ENCODE measurements around the gene SIPA1L3.

DNA sequence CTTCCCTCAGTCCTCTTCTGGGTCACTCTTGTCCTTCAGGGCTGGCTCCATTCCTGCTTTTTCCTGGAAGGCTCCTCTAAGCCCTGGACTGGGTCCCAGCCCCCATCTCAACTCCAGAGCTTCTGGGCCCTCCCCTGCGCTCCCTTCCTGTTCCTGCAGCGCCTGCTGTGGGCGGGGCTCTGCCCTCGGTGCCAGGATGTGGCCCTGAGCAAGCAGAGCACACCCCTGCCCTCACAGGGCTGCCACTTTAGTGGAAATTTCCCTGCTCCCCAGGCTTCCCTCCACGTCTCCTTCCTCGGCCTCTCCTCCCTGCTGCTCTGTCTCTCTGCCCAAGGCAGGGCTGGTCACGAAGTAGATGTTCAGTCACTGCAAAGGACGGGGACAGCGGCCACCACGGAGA lies 288.2 kb downstream of the SIPA1L3 start:
- TF ChIP-seq EZH2 (IDR thresholded peaks at IDR 0.05; ENCODE audit: borderline replicate concordance) = no peak
- TF ChIP-seq, protein P1, sequence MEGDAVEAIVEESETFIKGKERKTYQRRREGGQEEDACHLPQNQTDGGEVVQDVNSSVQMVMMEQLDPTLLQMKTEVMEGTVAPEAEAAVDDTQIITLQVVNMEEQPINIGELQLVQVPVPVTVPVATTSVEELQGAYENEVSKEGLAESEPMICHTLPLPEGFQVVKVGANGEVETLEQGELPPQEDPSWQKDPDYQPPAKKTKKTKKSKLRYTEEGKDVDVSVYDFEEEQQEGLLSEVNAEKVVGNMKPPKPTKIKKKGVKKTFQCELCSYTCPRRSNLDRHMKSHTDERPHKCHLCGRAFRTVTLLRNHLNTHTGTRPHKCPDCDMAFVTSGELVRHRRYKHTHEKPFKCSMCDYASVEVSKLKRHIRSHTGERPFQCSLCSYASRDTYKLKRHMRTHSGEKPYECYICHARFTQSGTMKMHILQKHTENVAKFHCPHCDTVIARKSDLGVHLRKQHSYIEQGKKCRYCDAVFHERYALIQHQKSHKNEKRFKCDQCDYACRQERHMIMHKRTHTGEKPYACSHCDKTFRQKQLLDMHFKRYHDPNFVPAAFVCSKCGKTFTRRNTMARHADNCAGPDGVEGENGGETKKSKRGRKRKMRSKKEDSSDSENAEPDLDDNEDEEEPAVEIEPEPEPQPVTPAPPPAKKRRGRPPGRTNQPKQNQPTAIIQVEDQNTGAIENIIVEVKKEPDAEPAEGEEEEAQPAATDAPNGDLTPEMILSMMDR (IDR thresholded peaks at IDR 0.05; ENCODE audit: poor library complexity) = no peak
